GM23338 (cell line): ENCODE results near the gene PAXX.

ENCODE experiments used
- CREB1 ChIP-seq: fragments of 250-450 bp; sonication (Bioruptor Pico); IDR thresholded peaks from 2 replicates; pipeline ENCODE4 v1.5.0; 2020; ENCODE audit warnings: low read depth, mild to moderate bottlenecking, moderate library complexity
- EZH2 ChIP-seq: fragments of 200-600 bp; sonication (generic); IDR thresholded peaks from one replicate; pipeline ENCODE4 v1.8.0; 2017; ENCODE audit warnings: antibody characterized with exemption, mild to moderate bottlenecking, low read depth; ENCODE audit not compliant: unreplicated experiment
- EZH2phosphoT487 ChIP-seq: fragments of 200-600 bp; sonication (generic); IDR thresholded peaks from one replicate; pipeline ENCODE4 v1.8.1; 2018; ENCODE audit warnings: antibody characterized with exemption; ENCODE audit not compliant: unreplicated experiment
- POLR2AphosphoS5 ChIP-seq: IDR thresholded peaks from 2 replicates; pipeline ENCODE4 v1.6.1; 2016; ENCODE audit warnings: antibody characterized with exemption, low read depth
- STAT1 ChIP-seq: IDR thresholded peaks from one replicate; pipeline ENCODE4 v1.6.1; 2016; ENCODE audit warnings: antibody characterized with exemption; ENCODE audit not compliant: unreplicated experiment
- TF ChIP-seq, protein P1 (sequence below): IDR thresholded peaks from one replicate; pipeline ENCODE4 v1.6.1; 2018; ENCODE audit warnings: antibody characterized with exemption; ENCODE audit not compliant: unreplicated experiment
- TF ChIP-seq, protein P2 (sequence below), 2 experiments: fragments of 200-600 bp in 1 of 2; sonication (generic) in 1 of 2; conservative IDR thresholded peaks; 2 replicates each; pipeline versions ENCODE4 v1.5.1 to v1.6.1; 2016 to 2017; ENCODE audit warnings: antibody characterized with exemption in 2 of 2, low read depth in 2 of 2, mild to moderate bottlenecking in 2 of 2, moderate library complexity in 1 of 2
- TF ChIP-seq, protein P3 (sequence below): IDR thresholded peaks from 2 replicates; pipeline ENCODE4 v1.6.1; 2016; ENCODE audit warnings: antibody characterized with exemption
- TF ChIP-seq, protein P4 (sequence below): fragments of 250-450 bp; sonication (Bioruptor Pico); IDR thresholded peaks from 2 replicates; pipeline ENCODE4 v1.5.0; 2020; ENCODE audit warnings: mild to moderate bottlenecking, moderate library complexity

DNA sequence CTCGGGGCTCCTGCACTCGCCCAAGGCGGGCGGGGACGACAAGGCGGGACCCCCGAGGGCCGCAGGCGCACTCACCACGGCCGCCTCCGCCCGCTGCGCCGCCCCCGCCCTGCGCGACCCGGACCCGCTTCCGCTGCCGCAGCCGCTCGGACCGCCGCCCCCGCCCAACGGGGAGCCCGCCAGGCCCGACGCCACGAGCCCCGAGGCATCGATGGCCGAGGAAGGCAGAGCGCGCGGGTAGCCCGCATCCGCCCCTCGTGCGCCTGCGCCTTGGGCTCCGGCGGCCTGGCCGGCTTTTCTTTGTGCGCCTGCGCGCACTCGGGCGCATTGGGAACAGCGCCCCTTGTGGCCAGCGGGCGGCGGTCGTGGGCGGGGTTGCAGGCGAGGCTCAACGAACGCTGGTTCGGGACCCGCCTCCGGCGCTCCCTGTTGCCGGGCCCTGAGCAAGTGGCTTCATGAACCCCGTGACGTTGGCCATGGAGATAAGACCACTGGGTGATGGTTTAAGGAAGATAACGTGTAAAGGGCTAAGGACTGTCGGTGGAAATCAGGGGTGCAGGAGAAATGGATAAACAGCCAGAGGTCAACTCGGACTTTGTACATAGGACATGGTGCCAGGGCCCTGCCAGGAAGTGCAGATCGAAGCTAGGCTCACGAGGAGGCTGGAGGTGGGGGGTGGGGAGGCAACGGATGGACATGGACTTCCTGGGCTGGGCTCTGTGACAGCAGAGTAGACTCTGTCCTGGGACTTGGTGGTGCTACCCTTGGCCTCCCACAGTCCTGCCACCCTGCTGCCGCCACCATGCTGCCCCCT, 47.5 kb upstream of the PAXX start, which contains the start of the genes C8G and FBXW5:
- TF ChIP-seq, protein P1, sequence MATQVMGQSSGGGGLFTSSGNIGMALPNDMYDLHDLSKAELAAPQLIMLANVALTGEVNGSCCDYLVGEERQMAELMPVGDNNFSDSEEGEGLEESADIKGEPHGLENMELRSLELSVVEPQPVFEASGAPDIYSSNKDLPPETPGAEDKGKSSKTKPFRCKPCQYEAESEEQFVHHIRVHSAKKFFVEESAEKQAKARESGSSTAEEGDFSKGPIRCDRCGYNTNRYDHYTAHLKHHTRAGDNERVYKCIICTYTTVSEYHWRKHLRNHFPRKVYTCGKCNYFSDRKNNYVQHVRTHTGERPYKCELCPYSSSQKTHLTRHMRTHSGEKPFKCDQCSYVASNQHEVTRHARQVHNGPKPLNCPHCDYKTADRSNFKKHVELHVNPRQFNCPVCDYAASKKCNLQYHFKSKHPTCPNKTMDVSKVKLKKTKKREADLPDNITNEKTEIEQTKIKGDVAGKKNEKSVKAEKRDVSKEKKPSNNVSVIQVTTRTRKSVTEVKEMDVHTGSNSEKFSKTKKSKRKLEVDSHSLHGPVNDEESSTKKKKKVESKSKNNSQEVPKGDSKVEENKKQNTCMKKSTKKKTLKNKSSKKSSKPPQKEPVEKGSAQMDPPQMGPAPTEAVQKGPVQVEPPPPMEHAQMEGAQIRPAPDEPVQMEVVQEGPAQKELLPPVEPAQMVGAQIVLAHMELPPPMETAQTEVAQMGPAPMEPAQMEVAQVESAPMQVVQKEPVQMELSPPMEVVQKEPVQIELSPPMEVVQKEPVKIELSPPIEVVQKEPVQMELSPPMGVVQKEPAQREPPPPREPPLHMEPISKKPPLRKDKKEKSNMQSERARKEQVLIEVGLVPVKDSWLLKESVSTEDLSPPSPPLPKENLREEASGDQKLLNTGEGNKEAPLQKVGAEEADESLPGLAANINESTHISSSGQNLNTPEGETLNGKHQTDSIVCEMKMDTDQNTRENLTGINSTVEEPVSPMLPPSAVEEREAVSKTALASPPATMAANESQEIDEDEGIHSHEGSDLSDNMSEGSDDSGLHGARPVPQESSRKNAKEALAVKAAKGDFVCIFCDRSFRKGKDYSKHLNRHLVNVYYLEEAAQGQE: no peak
- TF ChIP-seq, protein P2, sequence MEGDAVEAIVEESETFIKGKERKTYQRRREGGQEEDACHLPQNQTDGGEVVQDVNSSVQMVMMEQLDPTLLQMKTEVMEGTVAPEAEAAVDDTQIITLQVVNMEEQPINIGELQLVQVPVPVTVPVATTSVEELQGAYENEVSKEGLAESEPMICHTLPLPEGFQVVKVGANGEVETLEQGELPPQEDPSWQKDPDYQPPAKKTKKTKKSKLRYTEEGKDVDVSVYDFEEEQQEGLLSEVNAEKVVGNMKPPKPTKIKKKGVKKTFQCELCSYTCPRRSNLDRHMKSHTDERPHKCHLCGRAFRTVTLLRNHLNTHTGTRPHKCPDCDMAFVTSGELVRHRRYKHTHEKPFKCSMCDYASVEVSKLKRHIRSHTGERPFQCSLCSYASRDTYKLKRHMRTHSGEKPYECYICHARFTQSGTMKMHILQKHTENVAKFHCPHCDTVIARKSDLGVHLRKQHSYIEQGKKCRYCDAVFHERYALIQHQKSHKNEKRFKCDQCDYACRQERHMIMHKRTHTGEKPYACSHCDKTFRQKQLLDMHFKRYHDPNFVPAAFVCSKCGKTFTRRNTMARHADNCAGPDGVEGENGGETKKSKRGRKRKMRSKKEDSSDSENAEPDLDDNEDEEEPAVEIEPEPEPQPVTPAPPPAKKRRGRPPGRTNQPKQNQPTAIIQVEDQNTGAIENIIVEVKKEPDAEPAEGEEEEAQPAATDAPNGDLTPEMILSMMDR (conservative IDR thresholded peaks at IDR 0.05; ENCODE audit: low read depth in 2 of 2): peak; percentile 77 to 91
- TF ChIP-seq EZH2phosphoT487 (no peak), POLR2AphosphoS5 (peak; percentile 59), EZH2 (no peak), CREB1 (CRISPR knock-in tag) (peak; percentile 39; the same call in 1 of the 2 replicates), STAT1 (no peak)
- TF ChIP-seq, protein P3, sequence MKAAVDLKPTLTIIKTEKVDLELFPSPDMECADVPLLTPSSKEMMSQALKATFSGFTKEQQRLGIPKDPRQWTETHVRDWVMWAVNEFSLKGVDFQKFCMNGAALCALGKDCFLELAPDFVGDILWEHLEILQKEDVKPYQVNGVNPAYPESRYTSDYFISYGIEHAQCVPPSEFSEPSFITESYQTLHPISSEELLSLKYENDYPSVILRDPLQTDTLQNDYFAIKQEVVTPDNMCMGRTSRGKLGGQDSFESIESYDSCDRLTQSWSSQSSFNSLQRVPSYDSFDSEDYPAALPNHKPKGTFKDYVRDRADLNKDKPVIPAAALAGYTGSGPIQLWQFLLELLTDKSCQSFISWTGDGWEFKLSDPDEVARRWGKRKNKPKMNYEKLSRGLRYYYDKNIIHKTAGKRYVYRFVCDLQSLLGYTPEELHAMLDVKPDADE: peak; percentile 68
- TF ChIP-seq, protein P4, sequence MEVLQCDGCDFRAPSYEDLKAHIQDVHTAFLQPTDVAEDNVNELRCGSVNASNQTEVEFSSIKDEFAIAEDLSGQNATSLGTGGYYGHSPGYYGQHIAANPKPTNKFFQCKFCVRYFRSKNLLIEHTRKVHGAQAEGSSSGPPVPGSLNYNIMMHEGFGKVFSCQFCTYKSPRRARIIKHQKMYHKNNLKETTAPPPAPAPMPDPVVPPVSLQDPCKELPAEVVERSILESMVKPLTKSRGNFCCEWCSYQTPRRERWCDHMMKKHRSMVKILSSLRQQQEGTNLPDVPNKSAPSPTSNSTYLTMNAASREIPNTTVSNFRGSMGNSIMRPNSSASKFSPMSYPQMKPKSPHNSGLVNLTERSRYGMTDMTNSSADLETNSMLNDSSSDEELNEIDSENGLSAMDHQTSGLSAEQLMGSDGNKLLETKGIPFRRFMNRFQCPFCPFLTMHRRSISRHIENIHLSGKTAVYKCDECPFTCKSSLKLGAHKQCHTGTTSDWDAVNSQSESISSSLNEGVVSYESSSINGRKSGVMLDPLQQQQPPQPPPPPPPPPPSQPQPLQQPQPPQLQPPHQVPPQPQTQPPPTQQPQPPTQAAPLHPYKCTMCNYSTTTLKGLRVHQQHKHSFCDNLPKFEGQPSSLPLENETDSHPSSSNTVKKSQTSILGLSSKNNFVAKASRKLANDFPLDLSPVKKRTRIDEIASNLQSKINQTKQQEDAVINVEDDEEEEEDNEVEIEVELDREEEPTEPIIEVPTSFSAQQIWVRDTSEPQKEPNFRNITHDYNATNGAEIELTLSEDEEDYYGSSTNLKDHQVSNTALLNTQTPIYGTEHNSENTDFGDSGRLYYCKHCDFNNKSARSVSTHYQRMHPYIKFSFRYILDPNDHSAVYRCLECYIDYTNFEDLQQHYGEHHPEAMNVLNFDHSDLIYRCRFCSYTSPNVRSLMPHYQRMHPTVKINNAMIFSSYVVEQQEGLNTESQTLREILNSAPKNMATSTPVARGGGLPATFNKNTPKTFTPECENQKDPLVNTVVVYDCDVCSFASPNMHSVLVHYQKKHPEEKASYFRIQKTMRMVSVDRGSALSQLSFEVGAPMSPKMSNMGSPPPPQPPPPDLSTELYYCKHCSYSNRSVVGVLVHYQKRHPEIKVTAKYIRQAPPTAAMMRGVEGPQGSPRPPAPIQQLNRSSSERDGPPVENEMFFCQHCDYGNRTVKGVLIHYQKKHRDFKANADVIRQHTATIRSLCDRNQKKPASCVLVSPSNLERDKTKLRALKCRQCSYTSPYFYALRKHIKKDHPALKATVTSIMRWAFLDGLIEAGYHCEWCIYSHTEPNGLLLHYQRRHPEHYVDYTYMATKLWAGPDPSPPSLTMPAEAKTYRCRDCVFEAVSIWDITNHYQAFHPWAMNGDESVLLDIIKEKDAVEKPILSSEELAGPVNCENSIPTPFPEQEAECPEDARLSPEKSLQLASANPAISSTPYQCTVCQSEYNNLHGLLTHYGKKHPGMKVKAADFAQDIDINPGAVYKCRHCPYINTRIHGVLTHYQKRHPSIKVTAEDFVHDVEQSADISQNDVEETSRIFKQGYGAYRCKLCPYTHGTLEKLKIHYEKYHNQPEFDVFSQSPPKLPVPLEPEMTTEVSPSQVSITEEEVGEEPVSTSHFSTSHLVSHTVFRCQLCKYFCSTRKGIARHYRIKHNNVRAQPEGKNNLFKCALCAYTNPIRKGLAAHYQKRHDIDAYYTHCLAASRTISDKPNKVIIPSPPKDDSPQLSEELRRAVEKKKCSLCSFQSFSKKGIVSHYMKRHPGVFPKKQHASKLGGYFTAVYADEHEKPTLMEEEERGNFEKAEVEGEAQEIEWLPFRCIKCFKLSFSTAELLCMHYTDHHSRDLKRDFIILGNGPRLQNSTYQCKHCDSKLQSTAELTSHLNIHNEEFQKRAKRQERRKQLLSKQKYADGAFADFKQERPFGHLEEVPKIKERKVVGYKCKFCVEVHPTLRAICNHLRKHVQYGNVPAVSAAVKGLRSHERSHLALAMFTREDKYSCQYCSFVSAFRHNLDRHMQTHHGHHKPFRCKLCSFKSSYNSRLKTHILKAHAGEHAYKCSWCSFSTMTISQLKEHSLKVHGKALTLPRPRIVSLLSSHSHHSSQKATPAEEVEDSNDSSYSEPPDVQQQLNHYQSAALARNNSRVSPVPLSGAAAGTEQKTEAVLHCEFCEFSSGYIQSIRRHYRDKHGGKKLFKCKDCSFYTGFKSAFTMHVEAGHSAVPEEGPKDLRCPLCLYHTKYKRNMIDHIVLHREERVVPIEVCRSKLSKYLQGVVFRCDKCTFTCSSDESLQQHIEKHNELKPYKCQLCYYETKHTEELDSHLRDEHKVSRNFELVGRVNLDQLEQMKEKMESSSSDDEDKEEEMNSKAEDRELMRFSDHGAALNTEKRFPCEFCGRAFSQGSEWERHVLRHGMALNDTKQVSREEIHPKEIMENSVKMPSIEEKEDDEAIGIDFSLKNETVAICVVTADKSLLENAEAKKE (CRISPR knock-in tag): no peak
